H1 (cell line): ENCODE data around the gene RMC1. TPM values are rescaled to one million over a fixed set of nuclear protein-coding genes. Genes with fewer than 3 reads are reported as not detected.

ENCODE experiments used
- TAF7 ChIP-seq: optimal IDR thresholded peaks from 2 replicates; pipeline ENCODE3; 2011; ENCODE audit warnings: low read depth, mild to moderate bottlenecking, inconsistent platforms, low read length, moderate library complexity, borderline replicate concordance
- polyA plus RNA-seq, 7 experiments: library from polyadenylated mRNA; depleted of rRNA in 3 of 7; stranded (reverse) in 5 of 7; unstranded in 2 of 7; fragments of >200 nt in 5 of 7; fragments of 200-250 nt in 2 of 7; gene quantifications; 1 replicate in 5 of 7; 2 replicates in 1 of 7; 4 replicates in 1 of 7; pipeline versions ENCODE4 v1.2.1 to v1.2.3, GENCODE V29; 2011 to 2013; ENCODE audit warnings: missing spikeins in 2 of 7, mixed read lengths in 2 of 7
- total RNA-seq: library from RNA; stranded (reverse); fragmentation: NEBNext Ultra II Directional; extraction: Animal tissue kit (Norgen Biotek cat#: 25700); gene quantifications from 2 replicates; pipeline ENCODE4 v1.2.1, GENCODE V29; 2021
- TF ChIP-seq, protein P1 (sequence below): IDR thresholded peaks from 2 replicates; pipeline ENCODE4 v1.6.1; 2011; ENCODE audit warnings: low read length, improper control_type of control experiment
- TF ChIP-seq, protein P2 (sequence below): IDR thresholded peaks from 2 replicates; pipeline ENCODE4 v1.6.1; 2011; ENCODE audit warnings: low read depth, mild to moderate bottlenecking, low read length; ENCODE audit not compliant: insufficient read depth

The RMC1 gene
- total and polyA plus RNA-seq, 2 of the 8 experiments (the other 6 are each of a cell fraction or from before 2014, with no cell fraction given): 16.4 to 20.1 TPM

DNA sequence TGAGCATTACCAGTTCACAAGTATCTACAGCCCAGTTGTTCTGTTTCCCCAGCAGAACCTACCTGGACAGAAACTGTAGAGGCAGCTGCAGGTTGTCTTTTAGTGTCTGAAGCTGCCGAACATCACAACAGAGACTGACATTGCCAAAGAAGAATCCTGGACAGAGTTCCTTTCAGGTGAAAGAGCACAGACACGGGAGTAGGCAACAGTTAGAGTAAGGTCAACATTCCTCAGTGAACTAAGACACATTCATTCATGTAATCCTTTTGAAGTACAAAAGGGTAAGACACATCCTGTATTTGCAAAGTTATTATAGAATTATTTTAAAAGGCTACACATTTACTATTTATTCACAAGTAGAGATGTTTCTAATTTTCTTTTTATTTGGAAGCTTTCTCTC lies 68.7 kb downstream of the RMC1 start (continued):
- TF ChIP-seq, protein P1, sequence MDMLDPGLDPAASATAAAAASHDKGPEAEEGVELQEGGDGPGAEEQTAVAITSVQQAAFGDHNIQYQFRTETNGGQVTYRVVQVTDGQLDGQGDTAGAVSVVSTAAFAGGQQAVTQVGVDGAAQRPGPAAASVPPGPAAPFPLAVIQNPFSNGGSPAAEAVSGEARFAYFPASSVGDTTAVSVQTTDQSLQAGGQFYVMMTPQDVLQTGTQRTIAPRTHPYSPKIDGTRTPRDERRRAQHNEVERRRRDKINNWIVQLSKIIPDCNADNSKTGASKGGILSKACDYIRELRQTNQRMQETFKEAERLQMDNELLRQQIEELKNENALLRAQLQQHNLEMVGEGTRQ: no peak
- TF ChIP-seq TAF7: no peak
- TF ChIP-seq, protein P2, sequence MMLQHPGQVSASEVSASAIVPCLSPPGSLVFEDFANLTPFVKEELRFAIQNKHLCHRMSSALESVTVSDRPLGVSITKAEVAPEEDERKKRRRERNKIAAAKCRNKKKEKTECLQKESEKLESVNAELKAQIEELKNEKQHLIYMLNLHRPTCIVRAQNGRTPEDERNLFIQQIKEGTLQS: no peak
